Colonic mucosa (tissue), 4 donors: ENCODE results near the gene OSBPL2. TPM values are rescaled to one million over a fixed set of nuclear protein-coding genes. Genes with fewer than 3 reads are reported as not detected.

Experiments
- DNase-seq: peaks from one replicate; pipeline ENCODE4 v3.0.0-alpha.2; 2020
- H3K27ac ChIP-seq: fragments of 200-600 bp; one replicate; pipeline ENCODE4 v1.8.0; 2021
- H3K27me3 ChIP-seq: fragments of 200-600 bp; one replicate; pipeline ENCODE4 v1.8.0; 2021
- H3K36me3 ChIP-seq: fragments of 200-600 bp; one replicate; pipeline ENCODE4 v1.8.0; 2021
- H3K4me1 ChIP-seq: fragments of 200-600 bp; one replicate; pipeline ENCODE4 v1.8.0; 2021; ENCODE audit warnings: mild to moderate bottlenecking
- H3K4me3 ChIP-seq: fragments of 200-600 bp; one replicate; pipeline ENCODE4 v1.8.0; 2021
- H3K9ac ChIP-seq, 2 donors: one replicate each; pipeline ENCODE4 v1.7.0; 2013; ENCODE audit warnings: control low read depth in 2 of 2, low read depth in 2 of 2, low read length in 2 of 2
- H3K9me3 ChIP-seq: fragments of 200-600 bp; one replicate; pipeline ENCODE4 v1.8.0; 2021
- intact Hi-C: fragments of 100-400 bp; cut with DNase I; formaldehyde crosslinking; loops from one replicate; pipeline ENCODE4 v1.14.1; 2022
- total RNA-seq, 2 donors: library from RNA; stranded (reverse); fragmentation: NEBNext Ultra II Directional in 1 of 2; extraction: Animal tissue kit (Norgen Biotek cat#: 25700) in 1 of 2; gene quantifications; one replicate each; pipeline ENCODE4 v1.2.1, GENCODE V29; 2021
- TF ChIP-seq, protein P1 (sequence below): fragments of 200-600 bp; IDR thresholded peaks from one replicate; pipeline ENCODE4 v1.8.0; 2022; ENCODE audit warnings: antibody characterized with exemption, mild to moderate bottlenecking
- donor health status: healthy.
- donor health status: DM: no; HTN: no; CAD: no.
- donor health status: DM: no; HTN: no; CAD: no.

The OSBPL2 gene
- total RNA-seq, 2 donors from 2014 or later, result 77.3 to 102 TPM

DNA sequence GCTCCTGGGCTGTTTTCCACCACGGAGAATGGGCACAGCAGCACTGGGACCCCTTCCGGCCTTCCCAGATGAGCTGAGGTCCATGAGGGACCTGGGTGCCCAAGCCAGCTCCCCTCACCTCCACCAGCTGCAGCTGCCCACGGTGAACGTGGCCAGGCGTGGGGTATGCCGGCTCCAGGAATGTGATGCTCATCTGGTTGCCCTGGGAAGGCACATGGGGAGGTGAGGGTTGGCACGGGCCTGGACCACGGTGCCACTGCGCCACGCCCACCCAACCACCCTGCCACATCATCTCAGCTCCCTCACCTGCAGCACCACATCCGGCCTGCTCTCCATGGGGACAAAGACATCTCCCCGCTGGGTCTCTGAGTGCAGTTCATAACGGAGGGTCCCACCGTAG is 88.2 kb downstream of the OSBPL2 start:
- TF ChIP-seq, protein P1, sequence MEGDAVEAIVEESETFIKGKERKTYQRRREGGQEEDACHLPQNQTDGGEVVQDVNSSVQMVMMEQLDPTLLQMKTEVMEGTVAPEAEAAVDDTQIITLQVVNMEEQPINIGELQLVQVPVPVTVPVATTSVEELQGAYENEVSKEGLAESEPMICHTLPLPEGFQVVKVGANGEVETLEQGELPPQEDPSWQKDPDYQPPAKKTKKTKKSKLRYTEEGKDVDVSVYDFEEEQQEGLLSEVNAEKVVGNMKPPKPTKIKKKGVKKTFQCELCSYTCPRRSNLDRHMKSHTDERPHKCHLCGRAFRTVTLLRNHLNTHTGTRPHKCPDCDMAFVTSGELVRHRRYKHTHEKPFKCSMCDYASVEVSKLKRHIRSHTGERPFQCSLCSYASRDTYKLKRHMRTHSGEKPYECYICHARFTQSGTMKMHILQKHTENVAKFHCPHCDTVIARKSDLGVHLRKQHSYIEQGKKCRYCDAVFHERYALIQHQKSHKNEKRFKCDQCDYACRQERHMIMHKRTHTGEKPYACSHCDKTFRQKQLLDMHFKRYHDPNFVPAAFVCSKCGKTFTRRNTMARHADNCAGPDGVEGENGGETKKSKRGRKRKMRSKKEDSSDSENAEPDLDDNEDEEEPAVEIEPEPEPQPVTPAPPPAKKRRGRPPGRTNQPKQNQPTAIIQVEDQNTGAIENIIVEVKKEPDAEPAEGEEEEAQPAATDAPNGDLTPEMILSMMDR, result no peak
- H3K27me3 ChIP-seq, result no peaks in the 10 kb centered on the region
- no peak overlapping the region for H3K4me3 ChIP-seq
- intact Hi-C loops, result no loop called here
- no peaks in the 10 kb centered on the region for H3K36me3 ChIP-seq
- no peak overlapping the region for H3K27ac ChIP-seq
- H3K4me1 ChIP-seq, result no peaks in the 10 kb centered on the region
- no peak overlapping the region for H3K9ac ChIP-seq
- DNase-seq, result no peak
- H3K9me3 ChIP-seq, result no peaks in the 10 kb centered on the region

DNA sequence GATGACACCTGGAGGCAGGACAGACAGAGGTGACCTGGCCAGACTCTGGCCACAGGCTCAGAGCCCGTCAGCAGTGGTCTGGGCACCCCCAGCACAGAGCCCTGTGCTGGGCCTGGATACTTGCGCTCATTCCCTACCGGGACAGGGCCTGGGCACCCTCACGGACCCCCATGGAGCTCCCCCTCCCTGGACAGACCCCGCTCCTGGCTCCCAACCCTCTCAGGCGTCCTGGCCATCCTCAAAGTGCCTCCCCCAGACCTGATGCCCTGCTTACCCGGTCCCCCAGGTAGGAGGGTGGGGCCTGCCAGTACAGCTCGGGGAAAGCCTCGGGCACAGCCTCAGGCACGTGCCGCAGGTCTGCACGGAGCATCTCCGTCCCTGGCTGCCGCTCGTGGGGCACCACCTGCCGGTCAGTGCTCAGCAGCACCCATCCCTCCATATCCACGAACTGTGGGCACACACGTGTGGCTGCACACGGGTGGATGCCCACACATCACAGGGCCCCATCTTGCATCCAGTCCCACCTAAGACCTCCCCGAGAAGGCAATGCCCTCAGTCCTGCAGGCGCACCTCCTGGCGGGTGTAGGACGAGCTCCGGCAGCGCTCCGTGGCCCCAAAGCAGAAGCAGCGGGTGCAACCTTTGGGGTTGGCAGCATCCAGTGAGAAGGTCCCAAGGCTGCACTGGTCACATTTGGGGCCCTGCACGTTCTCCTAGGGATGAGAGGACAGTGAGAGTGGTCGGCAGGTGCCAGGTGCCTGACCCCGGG is 88.8 kb downstream of the OSBPL2 start:
- intact Hi-C loops, result no loop called here
- DNase-seq, result no peak
- Histone ChIP-seq H3K36me3 (no peaks in the 10 kb centered on the region), H3K4me3 (no peak overlapping the region), H3K27ac (no peak overlapping the region), H3K9me3 (no peaks in the 10 kb centered on the region), H3K27me3 (no peaks in the 10 kb centered on the region), H3K4me1 (no peaks in the 10 kb centered on the region), H3K9ac (no peak overlapping the region)
- TF ChIP-seq, protein P1, result no peak

DNA sequence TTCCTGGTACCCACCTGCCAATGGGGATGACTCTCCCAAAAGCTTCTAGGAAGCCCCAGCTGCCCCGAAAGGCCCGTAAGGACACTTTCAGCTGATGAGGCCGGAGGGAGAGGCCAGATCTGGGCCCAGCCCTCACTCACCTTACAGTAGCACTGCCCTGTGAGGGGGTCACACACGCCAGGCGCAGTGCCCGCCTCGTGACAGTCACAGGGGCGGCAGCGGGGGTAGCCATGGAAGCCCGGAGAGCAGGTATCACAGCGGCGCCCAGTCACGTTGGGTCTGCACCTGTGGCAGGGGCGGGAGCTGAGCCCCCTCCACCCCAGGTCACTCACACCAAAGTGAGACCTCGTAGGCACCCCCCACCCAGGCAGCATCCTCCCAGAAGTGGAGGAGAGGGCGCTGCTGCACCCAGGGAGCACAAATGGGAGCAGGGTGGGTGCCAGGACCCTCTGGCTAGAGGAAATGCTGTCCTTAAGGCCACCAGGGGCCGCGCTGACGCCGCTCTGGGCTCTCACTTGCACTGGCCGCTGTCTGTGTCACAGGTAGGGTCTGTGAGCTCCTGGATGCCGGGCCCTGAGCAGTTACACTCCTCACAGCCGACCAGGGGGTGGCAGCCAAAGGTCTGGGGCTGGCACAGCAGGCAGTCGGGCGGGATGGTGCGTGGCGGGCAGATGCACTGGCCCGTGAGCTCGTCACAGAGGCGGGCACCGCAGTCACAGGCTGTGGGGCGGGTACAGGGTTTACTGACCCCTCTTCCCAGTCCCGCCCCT is 89.6 kb downstream of the OSBPL2 start:
- Histone ChIP-seq H3K27ac (no peak overlapping the region), H3K9me3 (no peaks in the 10 kb centered on the region), H3K4me3 (no peak overlapping the region), H3K4me1 (no peaks in the 10 kb centered on the region), H3K27me3 (no peaks in the 10 kb centered on the region), H3K36me3 (no peaks in the 10 kb centered on the region), H3K9ac (no peak overlapping the region)
- intact Hi-C loops, result no loop called here
- TF ChIP-seq, protein P1, result no peak
- no peak for DNase-seq

DNA sequence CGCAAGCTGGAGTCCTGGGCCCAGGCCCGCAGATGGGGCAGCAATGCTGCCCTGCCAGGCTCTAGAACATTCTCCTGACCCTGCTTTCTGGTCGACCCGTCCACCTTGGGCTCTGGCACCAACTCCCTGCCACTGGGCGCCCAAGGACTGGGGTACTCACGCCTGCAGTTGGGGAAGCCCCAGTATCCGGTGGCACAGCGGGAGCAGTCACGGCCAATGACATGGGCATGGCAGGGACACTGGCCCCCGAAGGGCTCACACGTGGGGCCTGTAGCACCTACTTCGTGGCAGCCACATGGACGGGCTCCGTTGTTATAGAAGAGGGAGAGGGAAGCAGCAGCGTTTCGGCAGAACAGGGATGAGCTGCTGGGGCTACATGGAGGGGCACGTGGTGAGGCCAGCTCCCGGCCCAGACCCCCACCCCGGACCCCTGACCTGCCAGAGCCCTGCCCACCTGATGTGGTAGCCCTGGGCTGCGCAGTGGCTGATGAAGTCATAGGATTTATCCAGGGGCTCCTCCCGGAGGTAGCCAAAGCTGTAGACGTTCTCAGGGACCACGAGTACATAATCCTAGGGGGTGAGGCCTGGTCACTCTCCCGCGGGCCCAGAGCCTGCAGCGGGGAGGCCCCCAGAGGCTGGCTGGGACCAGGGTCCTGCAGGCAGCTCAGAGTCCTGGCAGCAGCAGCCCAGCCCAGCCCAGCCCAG is 90.5 kb downstream of the OSBPL2 start:
- DNase-seq, result no peak
- H3K27me3 ChIP-seq, result no peaks in the 10 kb centered on the region
- intact Hi-C loops, result no loop called here
- no peaks in the 10 kb centered on the region for H3K4me1 ChIP-seq
- no peak overlapping the region for H3K4me3 ChIP-seq
- no peaks in the 10 kb centered on the region for H3K36me3 ChIP-seq
- TF ChIP-seq, protein P1, result no peak
- peak overlapping the region in 1 of 2 donors; percentile 2 for H3K9ac ChIP-seq
- H3K27ac ChIP-seq, result no peak overlapping the region
- H3K9me3 ChIP-seq, result no peaks in the 10 kb centered on the region
